KBM-7 (cell line): ENCODE data around the gene ZNF444.
"Not testable (repeated sequence)": the region's sequence is repeated elsewhere in the genome, so short reads cannot be mapped to it uniquely, and the experiment has no call there.

ENCODE experiments used
- DNase-seq: peaks from one replicate; pipeline ENCODE4 v3.0.0-alpha.2; 2015
- in situ Hi-C: fragments of 300-500 bp; cut with MboI; formaldehyde crosslinking; loops from 2 replicates; pipeline ENCODE4 v1.14.3; 2020; ENCODE audit warnings: low sequenced_read_pairs, low pct_unique_long_range_greater_than_20kb, mixed read lengths

Gene ZNF444

GRCh38 chr19:56162258-56162657 is 21.2 kb downstream of the ZNF444 start:
- in situ Hi-C loops: no loop called here
- DNase-seq: peak; percentile 57

DNA sequence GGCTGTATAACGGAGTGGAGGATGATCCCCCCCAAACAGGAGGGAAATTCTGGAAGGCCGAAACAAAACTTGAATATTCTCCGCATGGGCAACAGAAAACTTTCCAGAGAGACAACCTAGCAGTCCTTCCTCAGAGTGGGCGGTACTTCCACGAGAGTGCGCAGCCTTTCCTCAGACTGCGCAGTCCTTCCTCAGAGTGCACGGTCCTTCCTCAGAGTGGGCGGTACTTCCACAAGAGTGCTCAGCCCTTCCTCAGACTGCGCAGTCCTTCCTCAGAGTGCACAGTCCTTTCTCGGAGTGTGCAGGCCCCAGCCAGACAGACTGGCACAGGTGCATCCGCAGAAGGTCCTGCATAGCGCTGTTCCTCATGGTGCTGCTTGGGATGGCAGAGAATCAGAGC is 22.0 kb downstream of the ZNF444 start:
- in situ Hi-C loops: no loop called here
- no peak for DNase-seq

DNA sequence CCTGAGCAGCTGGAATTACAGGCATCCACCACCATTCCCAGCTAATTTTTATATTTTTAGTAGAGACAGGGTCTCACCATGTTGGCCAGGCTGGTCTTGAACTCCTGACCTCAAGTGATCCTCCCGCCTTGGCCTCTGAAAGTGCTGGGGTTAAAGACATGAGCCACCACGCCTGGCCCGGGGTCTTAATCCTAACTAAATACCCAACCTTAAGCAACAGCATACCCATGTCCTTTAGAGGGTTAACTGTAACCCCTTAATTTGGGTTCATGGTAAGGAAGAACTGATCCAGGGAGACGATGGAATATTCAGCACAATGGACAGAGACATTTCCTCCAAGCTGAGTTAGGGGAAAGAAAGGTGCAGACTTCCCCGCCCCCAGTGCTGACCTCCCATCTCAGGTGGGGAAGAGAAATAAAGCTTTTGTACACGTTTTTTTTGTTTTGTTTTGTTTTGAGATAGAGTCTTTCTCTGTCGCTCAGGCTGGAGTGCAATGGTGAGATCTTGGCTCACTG is 26.0 kb downstream of the ZNF444 start:
- in situ Hi-C loops: no loop called here
- DNase-seq: peak; percentile 26

DNA sequence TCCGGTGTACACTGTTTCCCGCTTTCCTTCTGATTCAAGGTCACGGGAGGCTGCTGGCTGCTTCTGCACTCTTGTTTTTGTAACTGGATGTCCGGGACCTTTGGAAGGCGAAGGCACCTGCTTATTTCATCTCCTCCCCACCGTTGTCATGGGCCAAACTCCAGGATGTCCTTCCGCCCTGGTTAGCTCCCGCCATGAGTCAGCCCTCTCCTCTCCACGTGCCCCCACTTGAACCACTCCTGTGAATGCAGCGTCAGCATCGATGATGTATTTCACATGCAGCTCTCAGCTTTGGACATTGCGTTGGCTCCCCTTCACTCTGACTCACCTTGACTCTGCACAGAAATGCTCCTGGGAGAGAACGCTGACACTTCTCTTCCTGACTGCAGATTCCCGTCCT is 29.2 kb downstream of the ZNF444 start:
- in situ Hi-C loops: no loop called here
- DNase-seq: no peak

DNA sequence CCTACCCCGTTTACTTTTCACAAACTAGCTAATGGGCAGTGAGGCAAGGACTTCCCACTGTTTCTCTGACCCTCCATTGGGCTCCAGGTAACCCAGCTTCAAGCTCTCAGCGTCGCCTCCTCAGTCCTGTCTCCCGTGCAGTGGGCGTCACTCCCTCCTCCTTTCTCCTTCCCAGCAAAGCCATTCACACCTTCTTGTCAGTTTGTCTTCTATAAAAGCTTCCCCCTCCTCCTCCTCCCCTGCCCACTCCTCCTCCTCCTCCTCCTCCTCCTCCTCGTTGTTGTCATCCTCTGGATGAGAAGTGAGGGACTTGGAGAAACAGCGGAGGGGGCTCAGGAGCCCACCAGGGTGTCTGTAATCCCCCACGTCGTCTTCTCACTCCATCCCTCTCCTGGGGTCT is 33.0 kb downstream of the ZNF444 start:
- in situ Hi-C loops: no loop called here
- no peak for DNase-seq

GRCh38 chr19:56174550-56174949 is 33.5 kb downstream of the ZNF444 start:
- in situ Hi-C loops: no loop called here
- DNase-seq: no peak

DNA sequence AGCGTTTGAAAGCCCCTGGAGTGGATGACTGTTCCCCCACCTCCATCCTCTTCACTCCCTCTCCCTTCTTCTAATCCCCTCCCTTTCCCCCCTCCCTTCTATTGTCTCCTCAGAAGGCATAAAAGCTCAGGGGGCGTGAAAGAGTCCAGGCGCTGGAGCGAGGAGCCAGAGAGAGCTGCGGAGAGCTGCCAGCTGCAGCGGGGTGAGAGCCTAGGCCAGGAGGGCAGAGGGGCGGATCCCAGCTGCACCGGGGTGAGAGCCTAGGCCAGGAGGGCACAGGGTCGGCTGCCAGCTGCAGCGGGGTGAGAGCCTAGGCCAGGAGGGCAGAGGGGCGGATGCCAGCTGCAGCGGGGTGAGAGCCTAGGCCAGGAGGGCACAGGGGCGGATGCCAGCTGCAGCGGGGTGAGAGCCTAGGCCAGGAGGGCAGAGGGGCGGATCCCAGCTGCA is 34.8 kb downstream of the ZNF444 start, which contains the start of gene GALP:
Gene GALP, plus strand, starts transcription at position 148 of the 447 bp plus-strand sequence. CDS start 1,101 bp downstream, outside the sequence.
- in situ Hi-C loops, DNase-seq: not testable (repeated sequence)

- DNase-seq, in situ Hi-C loops: not testable (repeated sequence)
Observed at GRCh38 chr19:56176310-56176709, 35.2 kb downstream of the ZNF444 start.

GRCh38 chr19:56176881-56177280 is 35.8 kb downstream of the ZNF444 start:
- no peak for DNase-seq
- in situ Hi-C loops: no loop called here

- in situ Hi-C loops: no loop called here
- DNase-seq: no peak
Observed at GRCh38 chr19:56177564-56178243, 36.6 kb downstream of the ZNF444 start.

DNA sequence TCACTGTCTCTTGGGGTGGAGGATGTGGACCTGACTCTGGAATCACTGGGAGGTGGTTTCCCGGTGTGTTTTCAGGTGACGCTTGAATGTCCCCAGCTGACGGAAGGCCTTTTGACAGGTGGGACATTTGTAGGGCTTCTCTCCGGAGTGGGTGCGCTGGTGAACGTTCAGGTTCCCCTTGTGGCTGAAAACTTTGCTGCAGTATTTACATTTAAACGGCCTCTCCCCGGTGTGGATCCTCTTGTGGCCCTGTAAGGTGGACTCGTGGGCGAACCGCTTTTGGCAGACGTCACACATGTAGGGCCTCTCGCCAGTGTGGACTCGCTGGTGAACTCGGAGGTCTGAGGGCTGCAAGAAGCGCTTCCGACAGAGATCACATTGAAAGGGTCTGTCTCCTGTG is 48.7 kb downstream of the ZNF444 start:
- in situ Hi-C loops: no loop called here
- DNase-seq: no peak

GRCh38 chr19:56191115-56191514 is 50.0 kb downstream of the ZNF444 start:
- no peak for DNase-seq
- in situ Hi-C loops: no loop called here

GRCh38 chr19:56191711-56192110 is 50.6 kb downstream of the ZNF444 start:
- no peak for DNase-seq
- in situ Hi-C loops: no loop called here

DNA sequence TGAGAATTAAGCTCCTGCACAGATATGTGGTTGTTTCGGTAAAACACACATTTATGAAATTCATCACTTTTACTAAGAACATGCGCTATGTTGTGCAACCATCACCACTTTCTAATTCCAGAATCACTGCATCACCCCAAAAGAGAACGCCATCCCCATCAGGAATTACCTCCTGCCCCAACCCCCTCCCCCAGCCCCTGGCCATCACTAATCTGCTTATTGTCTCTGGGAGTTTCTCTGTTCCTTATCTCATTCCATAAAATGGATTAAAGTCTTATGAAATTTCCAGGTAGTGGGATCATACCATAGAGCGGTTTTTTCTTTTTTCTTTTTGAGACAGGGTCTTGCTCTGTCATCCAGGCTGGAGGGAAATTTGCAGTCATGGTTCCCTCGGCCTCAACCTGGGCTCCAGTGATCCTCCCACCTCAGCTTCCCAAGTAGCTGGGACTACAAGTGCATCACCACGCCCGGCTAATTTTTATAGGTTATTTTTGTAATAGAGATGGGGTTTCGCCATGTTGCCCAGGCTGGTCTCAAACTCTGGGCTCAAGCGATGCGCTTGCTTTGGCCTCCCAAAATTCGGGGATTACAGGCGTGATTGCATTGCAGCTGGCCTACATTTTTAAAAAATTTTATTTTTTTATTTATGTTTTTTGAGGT is 53.0 kb downstream of the ZNF444 start:
- in situ Hi-C loops: no loop called here
- DNase-seq: no peak

DNA sequence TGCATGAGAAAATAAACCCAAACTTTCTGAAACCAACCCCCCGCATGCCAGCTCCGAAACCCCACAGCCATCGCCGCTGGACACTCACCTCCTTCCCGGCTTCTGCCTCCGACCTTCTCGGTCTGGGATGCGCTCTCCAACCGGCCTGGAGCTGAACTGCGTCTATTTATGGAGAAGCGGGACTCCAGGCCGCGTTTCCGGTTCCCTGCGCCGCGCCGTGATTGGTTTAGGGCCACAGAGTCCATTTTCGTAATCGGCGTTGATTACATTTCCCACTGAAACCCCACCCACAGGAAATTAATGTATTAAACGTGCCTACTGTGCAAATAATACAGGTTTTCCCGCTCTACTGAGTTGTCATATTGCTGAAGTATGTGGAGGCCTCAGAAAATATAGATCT is 56.6 kb downstream of the ZNF444 start, which contains the start of gene ZSCAN5B:
Gene ZSCAN5B, minus strand, starts transcription at position 138 of the 400 bp plus-strand sequence. CDS start 4,731 bp downstream, outside the sequence.
- in situ Hi-C loops, DNase-seq: not testable (repeated sequence)

DNA sequence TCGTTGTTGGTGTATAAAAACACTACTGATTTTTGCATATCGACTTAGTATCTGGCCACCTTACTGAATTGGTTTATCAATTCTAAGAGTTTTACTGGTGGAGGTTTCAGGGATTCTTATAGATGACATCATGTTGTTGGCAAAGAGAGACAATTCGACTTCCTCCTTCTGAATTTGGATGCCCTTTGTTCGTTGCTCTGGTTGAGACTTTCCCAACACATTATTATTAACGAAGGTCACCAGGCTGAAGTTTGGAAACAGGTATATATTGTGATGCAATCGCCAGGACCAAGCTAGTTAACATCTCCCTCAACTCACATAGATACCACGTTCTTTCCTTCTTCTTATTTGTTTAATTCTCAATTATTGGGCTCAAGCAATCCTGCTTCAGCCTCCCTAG is 58.6 kb downstream of the ZNF444 start:
- in situ Hi-C loops: no loop called here
- no peak for DNase-seq

DNA sequence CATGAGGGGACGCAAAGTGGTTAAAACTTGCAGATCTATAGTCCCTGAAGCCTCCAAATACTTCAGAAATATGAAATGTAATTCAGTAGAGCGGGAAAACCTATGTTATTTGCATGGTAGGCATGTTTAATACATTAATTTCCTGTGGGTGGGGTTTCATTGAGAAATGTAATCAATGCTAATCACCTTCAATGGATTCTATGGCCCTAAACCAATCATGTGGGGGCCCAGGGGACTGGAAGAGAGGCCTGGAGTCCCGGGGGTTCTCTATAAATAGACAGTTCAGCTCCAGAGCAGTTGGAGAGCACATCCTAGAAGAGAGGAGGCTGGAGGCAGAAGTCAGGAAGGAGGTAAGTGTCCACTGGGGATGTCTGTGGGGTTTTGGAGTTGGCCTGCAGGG is 60.9 kb downstream of the ZNF444 start, which contains the start of gene ZSCAN5C:
Gene ZSCAN5C, plus strand, starts transcription at position 301 of the 400 bp plus-strand sequence. CDS start 3,641 bp downstream, outside the sequence.
- no peak for DNase-seq
- in situ Hi-C loops: no loop called here

DNA sequence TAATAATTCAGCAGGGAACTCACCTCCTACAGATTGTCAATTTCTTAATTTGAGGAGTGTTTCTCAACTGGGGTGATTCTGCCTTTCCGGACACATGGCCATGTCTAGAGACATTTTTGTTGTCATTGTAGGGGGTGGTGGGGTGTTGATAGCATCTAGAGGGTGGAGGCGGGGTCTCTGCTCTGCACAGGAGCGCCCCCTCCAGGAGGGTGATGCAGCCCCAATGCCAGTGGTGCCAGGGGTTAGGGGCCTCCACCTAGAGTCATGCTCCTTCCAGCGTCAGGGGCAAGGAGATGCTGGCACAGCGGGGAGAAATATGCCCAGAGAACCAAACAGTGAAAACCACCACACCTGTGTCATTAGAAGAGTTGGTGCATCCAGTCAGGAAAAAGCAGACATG is 66.5 kb downstream of the ZNF444 start:
- DNase-seq, in situ Hi-C loops: not testable (repeated sequence)

DNA sequence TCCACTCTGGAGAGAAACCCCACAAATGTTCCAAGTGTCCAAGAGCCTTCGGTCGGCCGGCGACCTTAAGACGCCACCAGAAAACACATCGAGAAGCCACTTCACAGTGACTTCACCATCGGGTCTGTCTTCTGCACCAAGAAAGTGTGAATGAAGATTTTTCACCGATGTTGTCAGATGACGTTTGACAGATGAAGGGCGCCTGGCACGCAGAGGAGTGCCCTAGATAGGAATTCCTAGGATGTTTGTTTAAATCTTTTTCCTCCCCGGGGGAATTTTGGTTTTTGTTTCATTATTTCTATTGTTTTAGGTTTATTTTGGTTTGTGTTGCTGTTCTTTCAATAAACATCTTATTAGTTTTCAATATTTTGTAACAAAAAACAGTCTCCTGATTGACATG is 68.0 kb downstream of the ZNF444 start:
- no peak for DNase-seq
- in situ Hi-C loops: no loop called here

GRCh38 chr19:56210036-56210435 is 68.9 kb downstream of the ZNF444 start:
- DNase-seq, in situ Hi-C loops: not testable (repeated sequence)
